GM18907 (cell line): ENCODE results near the gene SEC24D.
"Not testable (repeated sequence)": the region's sequence is repeated elsewhere in the genome, so short reads cannot be mapped to it uniquely, and the experiment has no call there.

Experiments
- ATAC-seq: cut with Tn5 transposase; IDR thresholded peaks from one replicate; pipeline ENCODE4 v1.9.1; 2021; ENCODE audit warnings: mild to moderate bottlenecking, moderate library complexity; ENCODE audit not compliant: unreplicated experiment

SEC24D gene

GRCh38 chr4:118811832-118812231, 24.1 kb downstream of the SEC24D start:
- ATAC-seq, result no peak

DNA sequence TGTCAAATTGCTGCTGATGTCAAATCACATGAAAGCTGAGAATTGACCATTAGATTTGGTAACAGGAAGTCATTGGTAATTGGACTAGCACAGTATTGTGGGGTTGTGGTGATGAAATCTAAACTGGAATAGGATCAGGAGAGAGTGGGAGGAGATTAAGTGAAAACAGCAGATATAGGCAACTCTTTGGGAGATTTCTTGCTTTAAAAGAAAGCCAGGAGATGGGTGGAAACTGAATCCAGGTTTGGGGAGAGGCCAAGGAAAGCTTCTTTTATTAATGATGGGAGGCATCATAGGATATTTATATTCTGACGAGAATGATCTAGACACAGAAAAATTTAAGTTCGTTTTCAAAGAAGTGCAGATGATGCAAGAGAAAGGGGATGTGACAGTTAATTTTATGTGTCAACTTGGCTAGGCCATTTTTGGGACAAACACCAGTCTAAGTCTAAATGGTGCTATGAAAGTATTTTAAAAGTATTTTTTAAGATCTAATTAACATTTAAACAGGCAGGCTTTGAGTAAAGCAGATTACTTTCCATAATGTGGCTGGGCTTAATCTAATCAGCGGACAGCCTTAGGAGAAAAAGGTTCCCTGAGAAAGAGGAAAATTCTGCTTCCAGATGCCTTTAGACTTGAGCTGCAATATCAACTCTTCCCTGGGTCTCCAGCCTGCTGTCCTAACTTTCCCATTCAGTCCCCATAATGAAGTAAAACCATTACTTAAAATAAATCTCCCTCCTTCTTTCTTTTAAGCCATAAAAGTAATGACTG, 24.7 kb downstream of the SEC24D start:
- no peak for ATAC-seq

DNA sequence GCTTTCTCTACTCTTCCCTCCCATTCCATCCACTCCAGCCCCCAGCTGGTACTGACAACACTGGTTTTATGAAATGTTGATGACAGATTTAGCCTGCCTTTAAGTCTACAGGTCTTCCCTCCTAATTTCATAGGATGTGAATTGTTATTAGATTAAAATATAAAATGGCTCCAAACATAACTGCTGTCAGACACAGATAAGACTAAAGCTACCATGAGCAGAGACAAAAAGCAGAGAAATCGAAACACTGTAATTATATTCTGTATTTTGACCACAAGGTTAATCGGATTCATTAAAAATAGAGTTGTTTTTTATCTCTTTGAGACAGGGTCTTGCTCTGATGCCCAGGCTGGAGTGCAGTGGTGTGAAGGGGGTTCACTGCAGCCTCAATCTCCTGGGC, 28.3 kb downstream of the SEC24D start:
- no peak for ATAC-seq

- no peak for ATAC-seq
These were observed 32.7 kb downstream of the SEC24D start for GRCh38 chr4:118803253-118803652.

DNA sequence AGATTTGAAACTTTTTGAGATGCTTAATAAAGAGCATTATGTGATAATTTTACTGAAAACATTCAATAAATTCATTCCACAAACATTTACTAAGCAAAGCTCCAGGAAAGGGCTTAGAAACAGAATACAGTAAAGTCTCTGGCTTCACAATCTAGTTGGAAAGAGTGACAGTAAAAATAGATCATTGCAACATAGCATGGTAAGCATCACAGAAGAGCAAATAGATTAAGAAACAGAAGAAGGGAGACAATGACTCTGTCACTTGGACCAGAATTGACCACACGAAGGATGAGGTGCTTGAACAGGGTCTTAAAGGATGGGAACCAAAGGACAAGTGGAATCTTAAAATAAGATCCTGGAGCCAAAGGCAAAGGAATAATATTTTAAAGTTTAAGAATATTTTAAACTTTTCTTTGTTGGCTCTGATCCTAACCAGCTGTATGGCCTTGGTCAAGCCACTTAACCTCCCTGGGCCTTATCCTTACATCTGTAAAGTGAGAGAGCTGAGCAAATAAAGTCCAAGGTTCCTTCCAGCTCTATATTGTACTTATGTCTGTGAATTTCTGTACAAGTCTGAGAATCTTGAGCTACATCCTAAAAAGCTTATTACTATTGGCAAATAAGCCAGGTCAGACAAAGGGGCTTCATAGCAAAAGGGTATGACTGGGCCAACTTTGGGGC, 33.9 kb downstream of the SEC24D start:
- no peak for ATAC-seq

- no peak for ATAC-seq
These were observed 36.5 kb downstream of the SEC24D start for GRCh38 chr4:118799231-118799942.

DNA sequence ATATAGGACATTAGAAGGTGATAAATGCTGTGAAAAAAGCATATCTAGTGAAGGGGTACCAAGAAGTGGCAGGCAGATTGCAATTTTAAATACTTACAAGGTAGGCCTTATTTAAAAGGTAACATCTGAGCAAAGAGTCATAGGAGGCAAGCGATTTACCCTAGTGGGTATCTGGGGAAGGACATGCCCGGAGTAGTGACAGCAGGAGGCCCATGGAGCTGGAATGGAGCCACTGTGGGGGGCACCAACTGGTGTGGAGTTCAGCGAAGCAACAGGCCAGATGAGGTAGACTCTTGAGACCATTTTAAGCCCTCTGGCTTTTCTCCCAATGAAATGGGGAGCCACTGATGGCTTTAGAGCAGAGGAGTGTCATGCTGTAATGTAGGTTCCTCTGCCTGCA, 37.3 kb downstream of the SEC24D start:
- no peak for ATAC-seq

- no peak for ATAC-seq
These were observed 38.3 kb downstream of the SEC24D start for GRCh38 chr4:118797558-118798142.

DNA sequence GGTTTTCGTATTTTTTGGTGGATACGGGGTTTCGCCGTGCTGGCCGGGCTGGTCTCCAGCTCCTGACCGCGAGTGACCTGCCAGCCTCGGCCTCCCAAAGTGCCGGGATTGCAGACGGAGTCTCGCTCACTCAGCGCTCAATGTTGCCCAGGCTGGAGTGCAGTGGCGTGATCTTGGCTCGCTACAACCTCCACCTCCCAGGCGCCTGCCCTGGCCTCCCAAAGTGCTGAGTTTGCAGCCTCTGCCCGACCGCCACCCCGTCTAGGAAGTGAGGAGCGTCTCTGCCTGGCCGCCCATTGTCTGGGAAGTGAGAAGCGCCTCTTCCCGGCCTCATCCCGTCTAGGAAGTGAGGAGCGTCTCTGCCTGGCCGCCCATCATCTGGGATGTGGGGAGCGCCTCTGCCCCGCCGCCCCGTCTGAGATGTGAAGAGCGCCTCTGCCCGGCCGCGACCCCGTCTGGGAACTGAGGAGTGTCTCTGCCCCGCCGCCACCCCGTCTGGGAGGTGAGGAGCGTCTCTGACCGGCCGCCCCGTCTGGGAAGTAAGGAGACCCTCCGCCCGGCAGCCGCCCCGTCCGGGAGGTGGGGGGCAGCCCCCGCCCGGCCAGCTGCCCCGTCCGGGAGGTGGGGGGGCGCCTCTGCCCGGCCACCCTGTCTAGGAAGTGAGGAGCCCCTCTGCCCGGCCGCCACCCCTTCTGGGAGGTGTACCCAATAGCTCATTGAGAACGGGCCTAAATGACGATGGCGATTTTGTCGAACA, 44.1 kb downstream of the SEC24D start:
- not testable (repeated sequence) for ATAC-seq

- ATAC-seq, result no peak
These were observed 45.4 kb downstream of the SEC24D start for GRCh38 chr4:118790544-118790943.

GRCh38 chr4:118788911-118789310, 47.0 kb downstream of the SEC24D start:
- no peak for ATAC-seq

- no peak for ATAC-seq
These were observed 48.0 kb downstream of the SEC24D start for GRCh38 chr4:118787844-118788380.

DNA sequence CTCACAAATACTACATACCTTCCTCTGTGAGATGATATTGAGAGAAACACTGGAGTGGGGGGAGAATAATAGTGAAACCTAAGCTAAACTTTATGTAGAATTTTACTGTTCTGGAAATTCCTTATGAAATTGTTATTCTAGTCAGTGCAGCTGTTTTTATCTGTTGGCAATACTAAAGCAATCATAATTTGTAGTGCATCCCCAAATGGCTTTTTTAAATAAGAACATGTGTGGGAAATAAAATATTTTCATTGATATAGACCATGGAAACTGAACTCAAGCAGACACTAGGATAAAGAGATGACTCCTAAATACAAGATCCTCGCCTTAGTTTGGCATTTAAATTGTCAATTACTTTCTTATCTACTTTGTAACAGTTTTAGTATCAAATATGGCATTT, 51.1 kb downstream of the SEC24D start:
- no peak for ATAC-seq

GRCh38 chr4:118783887-118784286, 52.0 kb downstream of the SEC24D start:
- no peak for ATAC-seq

DNA sequence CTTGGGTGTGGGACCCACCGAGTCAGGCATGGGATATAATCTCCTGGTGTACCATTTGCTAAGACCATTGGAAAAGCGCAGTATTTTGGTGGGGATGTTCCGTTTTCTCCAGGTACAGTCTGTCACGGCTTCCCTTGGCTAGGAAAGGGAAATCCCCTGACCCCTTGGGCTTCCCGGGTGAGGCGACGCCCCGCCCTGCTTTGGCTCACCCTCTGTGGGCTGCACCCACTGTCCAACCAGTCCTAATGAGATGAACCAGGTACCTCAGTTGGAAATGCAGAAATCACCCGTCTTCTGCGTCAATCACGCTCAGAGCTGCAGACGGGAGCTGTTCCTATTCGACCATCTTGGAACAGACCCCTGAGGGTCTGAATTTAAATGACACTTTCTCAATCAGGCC, 53.0 kb downstream of the SEC24D start:
- ATAC-seq, result not testable (repeated sequence)

DNA sequence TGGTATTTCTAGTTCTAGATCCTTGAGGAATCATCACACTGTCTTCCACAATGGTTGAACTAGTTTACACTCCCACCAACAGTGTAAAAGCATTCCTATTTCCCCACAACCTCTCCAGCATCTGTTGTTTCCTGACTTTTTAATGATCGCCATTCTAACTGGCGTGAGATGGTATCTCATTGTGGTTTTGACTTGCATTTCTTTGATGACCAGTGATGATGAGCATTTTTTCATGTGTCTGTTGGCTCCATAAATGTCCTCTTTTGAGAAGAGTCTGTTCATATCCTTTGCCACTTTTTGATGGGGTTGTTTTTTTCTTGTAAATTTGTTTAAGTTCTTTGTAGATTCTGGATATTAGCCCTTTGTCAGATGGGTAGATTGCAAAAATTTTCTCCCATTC, 58.3 kb downstream of the SEC24D start:
- ATAC-seq, result not testable (repeated sequence)

DNA sequence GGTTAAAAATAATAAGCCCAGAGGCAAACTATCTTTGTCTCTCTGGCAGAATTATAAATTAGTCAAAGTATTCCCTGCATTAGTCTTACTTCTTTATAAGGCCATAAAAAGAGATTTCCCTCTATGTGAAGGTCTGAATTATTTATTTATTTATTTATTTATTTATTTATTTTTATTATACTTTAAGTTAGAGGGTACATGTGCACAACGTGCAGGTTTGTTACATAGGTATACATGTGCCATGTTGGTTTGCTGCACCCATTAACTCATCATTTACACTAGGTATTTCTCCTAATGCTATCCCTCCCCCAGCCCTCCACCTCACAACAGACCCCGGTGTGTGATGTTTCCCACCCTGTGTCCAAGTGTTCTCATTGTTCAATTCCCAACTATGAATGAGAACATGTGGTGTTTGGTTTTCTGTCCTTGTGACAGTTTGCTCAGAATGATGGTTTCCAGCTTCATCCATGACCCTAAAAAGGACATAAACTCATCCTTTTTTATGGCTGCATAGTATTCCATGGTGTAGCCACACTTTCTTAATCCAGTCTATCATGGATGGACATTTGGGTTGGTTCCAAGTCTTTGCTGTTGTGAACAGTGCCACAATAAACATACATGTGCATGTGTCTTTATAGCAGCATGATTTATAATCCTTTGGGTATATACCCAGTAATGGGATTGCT, 58.8 kb downstream of the SEC24D start:
- not testable (repeated sequence) for ATAC-seq

DNA sequence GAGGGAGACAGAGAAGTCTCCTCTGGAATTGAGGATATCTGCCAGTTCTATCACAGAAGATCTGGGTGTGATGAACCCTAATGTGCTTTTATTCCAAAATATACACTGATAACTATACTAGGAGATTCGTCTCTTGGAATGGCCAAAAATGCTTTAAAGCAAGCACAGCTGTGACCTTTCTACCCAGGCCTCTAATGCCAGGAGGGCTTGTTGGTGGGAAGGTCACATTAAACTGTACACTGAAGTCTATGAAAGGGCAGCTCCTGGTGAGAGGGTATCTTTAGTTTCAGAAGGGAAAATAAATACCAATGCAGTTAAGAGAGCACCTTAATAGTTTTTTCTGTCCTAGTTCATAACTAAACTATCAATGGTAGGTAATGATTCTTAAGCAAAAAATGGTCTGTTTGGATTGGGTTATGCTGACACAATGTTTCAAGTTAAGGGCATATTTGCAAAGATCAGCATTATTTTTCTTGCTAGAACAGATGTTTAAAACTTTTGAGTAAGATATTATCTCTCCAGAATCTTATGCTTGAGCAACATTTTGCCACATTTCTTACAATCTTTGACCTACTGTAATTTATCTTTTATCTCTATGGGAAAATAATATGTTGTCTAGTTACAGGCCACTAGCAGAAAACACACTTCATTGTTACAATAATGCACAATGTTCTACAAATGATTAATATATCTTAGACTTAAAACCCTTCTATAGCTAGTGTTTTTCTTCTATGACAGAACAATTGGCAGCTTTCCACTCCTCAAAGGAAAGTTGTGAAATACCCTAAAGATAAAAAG, 59.6 kb downstream of the SEC24D start:
- no peak for ATAC-seq

GRCh38 chr4:118775405-118775804, 60.5 kb downstream of the SEC24D start:
- no peak for ATAC-seq
